Large intestine (tissue), 3 donors: Measurements from ENCODE around the gene TTC22. TPM values are rescaled to one million over a fixed set of nuclear protein-coding genes. Genes with fewer than 3 reads are reported as not detected.
A peak's percentile ranks its signal among the peaks of the same experiment; 100 is the strongest.

Experiments used
- DNase-seq, 2 donors: peaks; one replicate each; pipeline versions ENCODE4 v3.0.0 to v3.0.0-alpha.2; 2013
- H3K27ac ChIP-seq: one replicate; pipeline ENCODE4 v1.5.1; 2013; ENCODE audit warnings: low read length
- H3K27me3 ChIP-seq: 2 replicates; pipeline ENCODE4 v1.6.1; 2013; ENCODE audit warnings: low read length; ENCODE audit not compliant: control insufficient read depth, insufficient read depth
- H3K36me3 ChIP-seq: 2 replicates; pipeline ENCODE4 v1.6.1; 2013; ENCODE audit warnings: low read length; ENCODE audit not compliant: control insufficient read depth, insufficient read depth
- H3K4me1 ChIP-seq: one replicate; pipeline ENCODE4 v1.6.1; 2013; ENCODE audit warnings: low read length; ENCODE audit not compliant: control insufficient read depth, insufficient read depth
- H3K4me3 ChIP-seq: one replicate; pipeline ENCODE4 v1.5.1; 2013; ENCODE audit warnings: low read length
- H3K9me3 ChIP-seq: one replicate; pipeline ENCODE4 v1.6.1; 2013; ENCODE audit warnings: mild to moderate bottlenecking, low read depth, low read length, moderate library complexity; ENCODE audit not compliant: control insufficient read depth
- WGBS: methylation state at CpG from one replicate; pipeline ENCODE4 v1.1.5; 2013; ENCODE audit warnings: low lambda C conversion rate; ENCODE audit not compliant: insufficient coverage; 5-methylcytosine and 5-hydroxymethylcytosine counted together
- polyA plus RNA-seq: library from polyadenylated mRNA; unstranded; fragments of 120-200 nt; gene quantifications from one replicate; pipeline ENCODE4 v1.2.1, GENCODE V29; 2013

TTC22 gene
- polyA plus RNA-seq, 1 donor = 28.2 TPM

- Histone ChIP-seq H3K27me3 (no peaks in the 10 kb centered on the region), H3K4me1 (peaks cover 45% of the 10 kb centered on the region), H3K27ac (no peak overlapping the region), H3K9me3 (no peaks in the 10 kb centered on the region), H3K36me3 (no peaks in the 10 kb centered on the region), H3K4me3 (no peak overlapping the region)
- WGBS = no CpG with 5 or more reads among the region's 12 CpGs
- DNase-seq = no peak
Measured at GRCh38 chr1:54808443-54809207, 7.5 kb upstream of the TTC22 start.

- Histone ChIP-seq H3K4me1 (peaks cover 37% of the 10 kb centered on the region), H3K4me3 (no peak overlapping the region), H3K36me3 (no peaks in the 10 kb centered on the region), H3K9me3 (no peaks in the 10 kb centered on the region), H3K27ac (no peak overlapping the region), H3K27me3 (no peaks in the 10 kb centered on the region)
- WGBS = no CpG with 5 or more reads among the region's 7 CpGs
- DNase-seq = no peak
Measured at GRCh38 chr1:54807756-54808155, 6.6 kb upstream of the TTC22 start.

GRCh38 chr1:54806931-54807611, 5.9 kb upstream of the TTC22 start:
- Histone ChIP-seq H3K27me3 (no peaks in the 10 kb centered on the region), H3K4me3 (no peak overlapping the region), H3K36me3 (no peaks in the 10 kb centered on the region), H3K4me1 (peaks cover 37% of the 10 kb centered on the region), H3K9me3 (no peaks in the 10 kb centered on the region), H3K27ac (no peak overlapping the region)
- no CpG with 5 or more reads among the region's 11 CpGs for WGBS
- no peak for DNase-seq

GRCh38 chr1:54805981-54806381, 4.9 kb upstream of the TTC22 start:
- H3K27ac ChIP-seq = no peak overlapping the region
- WGBS = no CpG with 5 or more reads among the region's 35 CpGs

GRCh38 chr1:54805466-54805865, 4.3 kb upstream of the TTC22 start:
- no peak for DNase-seq
- H3K27ac ChIP-seq = no peak overlapping the region
- no peak overlapping the region for H3K4me3 ChIP-seq
- H3K4me1 ChIP-seq = peaks cover 40% of the 10 kb centered on the region
- no peaks in the 10 kb centered on the region for H3K27me3 ChIP-seq
- no peaks in the 10 kb centered on the region for H3K9me3 ChIP-seq
- H3K36me3 ChIP-seq = no peaks in the 10 kb centered on the region
- no CpG with 5 or more reads among the region's 3 CpGs for WGBS

More at GRCh38 chr1:54805981-54806381, 4.9 kb upstream of the TTC22 start:
- Histone ChIP-seq H3K9me3 (no peaks in the 10 kb centered on the region), H3K4me1 (peaks cover 43% of the 10 kb centered on the region), H3K27me3 (no peaks in the 10 kb centered on the region), H3K4me3 (no peak overlapping the region), H3K36me3 (no peaks in the 10 kb centered on the region)
- DNase-seq = no peak

GRCh38 chr1:54804471-54805132, 3.5 kb upstream of the TTC22 start:
- peaks cover 32% of the 10 kb centered on the region for H3K4me1 ChIP-seq
- no CpG with 5 or more reads among the region's 6 CpGs for WGBS
- H3K36me3 ChIP-seq = no peaks in the 10 kb centered on the region
- peak overlapping the region; percentile 73 for H3K27ac ChIP-seq
- no peak overlapping the region for H3K4me3 ChIP-seq
- no peaks in the 10 kb centered on the region for H3K27me3 ChIP-seq
- H3K9me3 ChIP-seq = no peaks in the 10 kb centered on the region
- peak; percentile 55 to 71 for DNase-seq

GRCh38 chr1:54803761-54804470, 2.8 kb upstream of the TTC22 start:
- no peak overlapping the region for H3K4me3 ChIP-seq
- no peaks in the 10 kb centered on the region for H3K27me3 ChIP-seq
- peaks cover 30% of the 10 kb centered on the region for H3K4me1 ChIP-seq
- H3K27ac ChIP-seq = peak overlapping the region; percentile 73
- peak in 1 of 2 donors; percentile 41 for DNase-seq
- no peaks in the 10 kb centered on the region for H3K36me3 ChIP-seq
- H3K9me3 ChIP-seq = no peaks in the 10 kb centered on the region
- no CpG with 5 or more reads among the region's 4 CpGs for WGBS

GRCh38 chr1:54800041-54800898, 853 bp downstream of the TTC22 start:
- peak in 1 of 2 donors; percentile 27 for DNase-seq
- Histone ChIP-seq H3K27me3 (no peaks in the 10 kb centered on the region), H3K4me1 (peaks cover 61% of the 10 kb centered on the region), H3K9me3 (no peaks in the 10 kb centered on the region), H3K27ac (peak overlapping the region; percentile 98), H3K36me3 (no peaks in the 10 kb centered on the region), H3K4me3 (peak overlapping the region; percentile 65)
- no CpG with 5 or more reads among the region's 39 CpGs for WGBS

- peaks cover 60% of the 10 kb centered on the region for H3K4me1 ChIP-seq
- peak in 1 of 2 donors; percentile 50 for DNase-seq
- WGBS = no CpG with 5 or more reads among the region's 6 CpGs
- H3K27ac ChIP-seq = peak overlapping the region; percentile 98
- no peaks in the 10 kb centered on the region for H3K9me3 ChIP-seq
- no peaks in the 10 kb centered on the region for H3K36me3 ChIP-seq
- H3K4me3 ChIP-seq = peak overlapping the region; percentile 65
- no peaks in the 10 kb centered on the region for H3K27me3 ChIP-seq
Measured at GRCh38 chr1:54798769-54799641, 2.1 kb downstream of the TTC22 start.
